ENCODE measurements around the gene CARD11.

The CARD11 gene

DNA sequence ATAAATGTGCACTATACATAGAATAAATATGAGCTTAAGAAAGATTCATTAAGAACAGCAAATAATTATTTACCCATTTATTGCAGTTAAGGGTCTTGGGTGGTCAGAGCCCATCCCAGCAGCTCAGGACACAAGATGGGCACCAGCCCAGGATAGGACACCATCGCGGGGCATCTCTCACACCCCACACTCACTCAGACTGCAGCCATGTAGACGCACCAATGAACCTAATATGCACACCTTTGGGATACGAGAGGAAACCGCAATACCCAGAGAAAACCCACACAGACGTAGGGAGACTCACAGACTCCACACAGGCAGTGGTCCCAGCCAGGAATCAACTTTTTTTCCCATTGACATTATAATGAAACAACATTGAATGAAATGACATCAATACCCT, 36.0 kb downstream of the CARD11 start:
- TF ChIP-seq, protein P1, sequence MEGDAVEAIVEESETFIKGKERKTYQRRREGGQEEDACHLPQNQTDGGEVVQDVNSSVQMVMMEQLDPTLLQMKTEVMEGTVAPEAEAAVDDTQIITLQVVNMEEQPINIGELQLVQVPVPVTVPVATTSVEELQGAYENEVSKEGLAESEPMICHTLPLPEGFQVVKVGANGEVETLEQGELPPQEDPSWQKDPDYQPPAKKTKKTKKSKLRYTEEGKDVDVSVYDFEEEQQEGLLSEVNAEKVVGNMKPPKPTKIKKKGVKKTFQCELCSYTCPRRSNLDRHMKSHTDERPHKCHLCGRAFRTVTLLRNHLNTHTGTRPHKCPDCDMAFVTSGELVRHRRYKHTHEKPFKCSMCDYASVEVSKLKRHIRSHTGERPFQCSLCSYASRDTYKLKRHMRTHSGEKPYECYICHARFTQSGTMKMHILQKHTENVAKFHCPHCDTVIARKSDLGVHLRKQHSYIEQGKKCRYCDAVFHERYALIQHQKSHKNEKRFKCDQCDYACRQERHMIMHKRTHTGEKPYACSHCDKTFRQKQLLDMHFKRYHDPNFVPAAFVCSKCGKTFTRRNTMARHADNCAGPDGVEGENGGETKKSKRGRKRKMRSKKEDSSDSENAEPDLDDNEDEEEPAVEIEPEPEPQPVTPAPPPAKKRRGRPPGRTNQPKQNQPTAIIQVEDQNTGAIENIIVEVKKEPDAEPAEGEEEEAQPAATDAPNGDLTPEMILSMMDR (IDR thresholded peaks at IDR 0.05; ENCODE audit: extremely low read depth, missing control alignments): no peak
- no peak for DNase-seq (ENCODE audit: low spot score)

DNA sequence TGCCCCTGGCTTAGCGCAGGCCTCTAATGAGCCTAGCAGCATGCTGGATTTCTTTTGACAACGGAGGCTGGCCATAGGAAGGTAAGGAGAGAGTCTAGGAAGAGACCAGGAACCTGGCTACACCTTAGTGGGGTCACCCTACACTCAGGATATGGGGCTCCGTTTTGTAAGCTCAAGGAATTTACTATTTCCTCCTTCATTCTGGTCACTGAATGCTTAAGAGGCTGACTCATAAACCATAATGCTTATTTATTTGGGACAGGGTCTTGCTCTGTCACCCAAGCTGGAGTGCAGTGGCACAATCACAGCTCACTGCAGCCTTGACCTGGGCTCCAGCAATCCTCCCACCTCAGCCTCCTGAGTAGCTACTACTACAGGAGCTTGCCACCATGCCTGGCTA, 38.4 kb downstream of the CARD11 start:
- TF ChIP-seq, protein P1 (IDR thresholded peaks at IDR 0.05; ENCODE audit: extremely low read depth, missing control alignments): no peak

DNA sequence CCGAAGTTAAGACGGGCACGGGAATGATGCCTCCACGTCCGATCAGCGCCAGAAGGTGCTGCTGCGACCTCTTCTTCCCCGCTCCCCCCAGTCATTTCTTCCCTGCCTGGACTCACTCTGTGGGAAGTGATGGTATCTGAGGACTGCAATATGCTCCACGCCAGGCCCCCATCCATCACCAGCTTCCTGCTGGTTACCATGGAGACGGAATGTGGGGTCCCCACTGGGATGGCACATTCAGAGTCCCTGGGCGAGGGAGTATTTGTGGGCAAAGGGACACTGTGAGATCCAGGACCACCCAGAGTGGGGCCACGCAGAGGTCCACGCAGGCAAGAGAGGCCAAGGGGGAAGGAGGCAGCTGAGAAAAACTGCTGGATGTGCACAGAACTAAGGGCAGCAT, 39.7 kb downstream of the CARD11 start:
- no peak for DNase-seq (ENCODE audit: low spot score)
- TF ChIP-seq, protein P1 (IDR thresholded peaks at IDR 0.05; ENCODE audit: extremely low read depth, missing control alignments): no peak

More for the DNA sequence above, 38.4 kb downstream of the CARD11 start:
- no peak for DNase-seq (ENCODE audit: low spot score)

DNA sequence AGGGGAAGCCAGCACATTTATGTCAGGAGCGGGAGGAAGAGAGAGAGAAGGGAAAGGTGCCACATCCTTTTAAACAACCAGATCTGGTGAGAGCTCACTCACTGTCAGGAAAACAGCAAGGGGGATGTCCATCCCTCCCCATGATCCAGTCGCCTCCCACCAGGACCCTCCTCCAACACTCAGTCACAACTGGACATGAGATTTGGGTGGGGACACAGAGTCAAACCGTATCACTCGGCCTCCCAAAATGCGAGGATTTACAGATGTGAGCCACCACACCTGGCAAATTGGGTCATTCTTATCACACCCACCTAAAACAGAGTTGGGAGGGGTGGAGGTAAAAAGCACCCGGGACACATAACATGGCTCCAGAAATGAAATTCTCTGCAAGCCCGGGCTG, 41.0 kb downstream of the CARD11 start:
- DNase-seq (ENCODE audit: low spot score): no peak
- TF ChIP-seq, protein P1 (IDR thresholded peaks at IDR 0.05; ENCODE audit: extremely low read depth, missing control alignments): no peak

DNA sequence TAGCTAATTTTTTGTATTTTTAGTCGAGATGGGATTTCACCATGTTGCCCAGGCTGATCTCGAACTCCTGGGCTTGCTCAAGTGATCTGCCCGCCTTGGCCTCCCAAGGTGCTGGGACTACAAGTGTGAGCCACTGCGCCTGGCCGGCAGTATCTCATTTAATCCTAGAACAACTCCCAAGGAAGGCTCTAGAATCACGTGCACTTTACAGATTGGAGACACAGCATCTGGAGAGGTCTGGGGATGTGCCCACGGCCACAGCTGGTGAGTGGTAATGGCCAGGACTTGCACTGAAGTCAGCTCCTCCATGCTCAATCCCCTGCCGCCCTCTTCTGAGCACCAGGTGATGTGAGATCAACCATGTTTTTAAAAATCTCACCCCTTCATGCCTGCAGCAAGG, 43.1 kb downstream of the CARD11 start:
- DNase-seq (ENCODE audit: low spot score): no peak
- TF ChIP-seq, protein P1 (IDR thresholded peaks at IDR 0.05; ENCODE audit: extremely low read depth, missing control alignments): no peak

DNA sequence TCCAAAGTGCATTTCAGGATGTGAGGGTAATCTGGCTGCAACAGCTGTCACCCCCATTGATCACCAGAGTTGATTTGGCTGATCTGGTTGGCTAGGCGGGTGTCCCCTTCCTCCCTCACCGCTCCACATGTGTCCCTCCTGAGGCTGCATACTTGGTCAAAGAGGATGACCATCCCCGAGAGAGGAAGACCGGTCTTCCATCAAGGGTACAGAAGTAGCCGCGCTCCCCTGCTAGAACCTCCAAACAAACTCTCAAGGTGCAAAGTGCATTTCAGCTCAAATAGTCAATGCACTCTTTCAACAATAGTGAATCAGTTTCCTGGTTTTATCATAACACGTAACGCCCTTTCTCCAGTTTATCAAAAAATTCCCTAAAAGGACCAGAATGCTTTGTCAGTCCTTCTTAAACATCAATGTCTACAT, 44.6 kb downstream of the CARD11 start:
- TF ChIP-seq, protein P1 (IDR thresholded peaks at IDR 0.05; ENCODE audit: extremely low read depth, missing control alignments): no peak
- no peak for DNase-seq (ENCODE audit: low spot score)

DNA sequence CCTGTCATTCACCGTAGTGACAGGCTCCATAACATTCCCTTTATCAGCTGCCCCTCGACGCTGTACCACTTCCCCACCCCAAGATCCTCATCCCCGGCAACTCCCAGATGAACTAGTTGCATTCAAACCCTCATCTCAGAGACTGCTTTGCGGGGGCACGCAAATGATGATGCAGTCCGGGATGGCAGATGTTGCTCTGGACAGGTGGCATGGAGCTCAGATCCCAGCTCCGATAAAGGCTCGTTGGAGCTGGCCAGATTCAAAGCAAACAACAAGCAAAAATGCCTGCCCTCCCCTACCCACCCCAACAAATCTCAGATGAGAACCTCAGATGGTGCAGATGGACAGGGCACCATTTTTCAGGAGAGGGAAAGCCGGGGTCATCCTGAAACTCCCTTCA, 46.7 kb downstream of the CARD11 start:
- DNase-seq (ENCODE audit: low spot score): no peak
- TF ChIP-seq, protein P1 (IDR thresholded peaks at IDR 0.05; ENCODE audit: extremely low read depth, missing control alignments): no peak

All from GM20000 (cell line).